Endodermal cell (in vitro differentiated cells): ENCODE data around the gene RNF149. TPM values are rescaled to one million over a fixed set of nuclear protein-coding genes. Genes with fewer than 3 reads are reported as not detected.
A peak's percentile ranks its signal among the peaks of the same experiment; 100 is the strongest.

Experiments
- DNase-seq: peaks from one replicate; pipeline ENCODE4 v3.0.0-alpha.2; 2017
- H3K27ac ChIP-seq: 2 replicates; pipeline ENCODE4 v1.5.1; 2013; ENCODE audit warnings: mild to moderate bottlenecking, low read depth, low read length, moderate library complexity
- H3K27me3 ChIP-seq: 2 replicates; pipeline ENCODE4 v1.6.1; 2013; ENCODE audit warnings: mild to moderate bottlenecking, low read length, moderate library complexity; ENCODE audit not compliant: insufficient read depth, control insufficient read depth, poor library complexity, severe bottlenecking
- H3K36me3 ChIP-seq: 2 replicates; pipeline ENCODE4 v1.7.0; 2013; ENCODE audit warnings: mild to moderate bottlenecking, low read length, moderate library complexity; ENCODE audit not compliant: control insufficient read depth, insufficient read depth
- H3K4me1 ChIP-seq: one replicate; pipeline ENCODE4 v1.7.0; 2013; ENCODE audit warnings: low read length; ENCODE audit not compliant: control insufficient read depth, insufficient read depth
- H3K4me3 ChIP-seq: 2 replicates; pipeline ENCODE4 v1.5.1; 2013; ENCODE audit warnings: mild to moderate bottlenecking, low read length, moderate library complexity
- H3K9ac ChIP-seq: 2 replicates; pipeline ENCODE4 v1.6.1; 2013; ENCODE audit warnings: mild to moderate bottlenecking, low read length, moderate library complexity; ENCODE audit not compliant: poor library complexity, severe bottlenecking; ENCODE audit errors: extremely low read depth
- H3K9me3 ChIP-seq: 2 replicates; pipeline ENCODE4 v1.6.1; 2013; ENCODE audit warnings: mild to moderate bottlenecking, low read length, moderate library complexity; ENCODE audit not compliant: control insufficient read depth
- H3K27ac Mint-ChIP-seq: 2 replicates; pipeline ENCODE4 v1.8.0; 2020; ENCODE audit warnings: mixed read lengths
- H3K27me3 Mint-ChIP-seq: 2 replicates; pipeline ENCODE4 v1.8.0; 2021; ENCODE audit warnings: mild to moderate bottlenecking, mixed read lengths; ENCODE audit not compliant: insufficient read depth
- H3K36me3 Mint-ChIP-seq: 2 replicates; pipeline ENCODE4 v1.8.0; 2020; ENCODE audit warnings: low read depth, mixed read lengths
- H3K4me1 Mint-ChIP-seq: 2 replicates; pipeline ENCODE4 v1.8.0; 2020; ENCODE audit warnings: mixed read lengths
- H3K4me3 Mint-ChIP-seq: 2 replicates; pipeline ENCODE4 v1.8.0; 2020; ENCODE audit warnings: mild to moderate bottlenecking, moderate library complexity, mixed read lengths
- H3K9me3 Mint-ChIP-seq: 2 replicates; pipeline ENCODE4 v1.8.0; 2020; ENCODE audit warnings: mild to moderate bottlenecking, mixed read lengths
- WGBS, 2 experiments: methylation state at CpG; one replicate each; pipeline versions ENCODE4 v1.1.5 to v1.1.7; 2013; ENCODE audit warnings: missing lambda C conversion rate in 2 of 2, mixed read lengths in 1 of 2; ENCODE audit not compliant: insufficient coverage in 1 of 2, insufficient read length in 1 of 2; 5-methylcytosine and 5-hydroxymethylcytosine counted together
- long read RNA-seq, 4 experiments: library from polyadenylated mRNA in 2 of 4; library from RNA in 1 of 4; library from capped mRNA in 1 of 4; stranded (forward) in 3 of 4; unstranded in 1 of 4; transcript quantifications; one replicate each; pipeline ENCODE4 v2.0.0, GENCODE V29; 2020 to 2021; ENCODE audit warnings: inconsistent platforms in 1 of 4
- polyA plus RNA-seq, 2 experiments: library from polyadenylated mRNA; stranded (reverse); fragments of 50-300 nt; gene quantifications; one replicate each; pipeline ENCODE4 v1.2.3, GENCODE V29; 2013
- total RNA-seq, 2 donors: library from RNA; stranded (reverse); fragmentation: NEBNext Ultra II Directional in 1 of 2; extraction: Animal tissue kit (Norgen Biotek cat#: 25700) in 1 of 2; gene quantifications; 2 replicates in 1 of 2; 3 replicates in 1 of 2; pipeline ENCODE4 v1.2.1, GENCODE V29; 2021
- TF ChIP-seq, protein P1 (sequence below): fragments of 200-600 bp; sonication (generic); conservative IDR thresholded peaks from 2 replicates; pipeline ENCODE4 v1.5.0; 2021; ENCODE audit warnings: antibody characterized with exemption, mild to moderate bottlenecking

RNF149 gene, protein sequence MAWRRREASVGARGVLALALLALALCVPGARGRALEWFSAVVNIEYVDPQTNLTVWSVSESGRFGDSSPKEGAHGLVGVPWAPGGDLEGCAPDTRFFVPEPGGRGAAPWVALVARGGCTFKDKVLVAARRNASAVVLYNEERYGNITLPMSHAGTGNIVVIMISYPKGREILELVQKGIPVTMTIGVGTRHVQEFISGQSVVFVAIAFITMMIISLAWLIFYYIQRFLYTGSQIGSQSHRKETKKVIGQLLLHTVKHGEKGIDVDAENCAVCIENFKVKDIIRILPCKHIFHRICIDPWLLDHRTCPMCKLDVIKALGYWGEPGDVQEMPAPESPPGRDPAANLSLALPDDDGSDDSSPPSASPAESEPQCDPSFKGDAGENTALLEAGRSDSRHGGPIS
- 10 to 100 TPM; 26.4 to 36.3 TPM for total RNA-seq
- 30.9 TPM for polyA plus RNA-seq (2013, experiment 1 of 2)
- polyA plus RNA-seq (2013, experiment 2 of 2): 26.1 TPM
- long read RNA-seq, experiment 1, transcript RNF149-201 (7 exons, 2,458 nt): major isoform, 5 of 10 reads
- long read RNA-seq, experiment 1, partial matches to known transcripts: 2 of 10 reads
- long read RNA-seq, experiment 1, other reads (novel, unspliced or antisense): 2 of 10 reads
- long read RNA-seq, experiment 2, transcript RNF149-201 (7 exons, 2,458 nt): major isoform, 31 of 49 reads
- long read RNA-seq, experiment 2, partial matches to known transcripts: 3 of 49 reads
- long read RNA-seq, experiment 2, other reads (novel, unspliced or antisense): 12 of 49 reads
- long read RNA-seq, experiment 3, transcript RNF149-201 (7 exons, 2,458 nt): major isoform, 98 of 113 reads
- long read RNA-seq, experiment 3, partial matches to known transcripts: 3 of 113 reads
- long read RNA-seq, experiment 3, other reads (novel, unspliced or antisense): 12 of 113 reads
- long read RNA-seq, experiment 4: 0 reads

- peak within 1 kb of the TSS; percentile 89 for H3K27ac Mint-ChIP-seq
- H3K27me3 Mint-ChIP-seq: peaks cover 5% of the 10 kb centered on the region
- TF ChIP-seq, protein P1, sequence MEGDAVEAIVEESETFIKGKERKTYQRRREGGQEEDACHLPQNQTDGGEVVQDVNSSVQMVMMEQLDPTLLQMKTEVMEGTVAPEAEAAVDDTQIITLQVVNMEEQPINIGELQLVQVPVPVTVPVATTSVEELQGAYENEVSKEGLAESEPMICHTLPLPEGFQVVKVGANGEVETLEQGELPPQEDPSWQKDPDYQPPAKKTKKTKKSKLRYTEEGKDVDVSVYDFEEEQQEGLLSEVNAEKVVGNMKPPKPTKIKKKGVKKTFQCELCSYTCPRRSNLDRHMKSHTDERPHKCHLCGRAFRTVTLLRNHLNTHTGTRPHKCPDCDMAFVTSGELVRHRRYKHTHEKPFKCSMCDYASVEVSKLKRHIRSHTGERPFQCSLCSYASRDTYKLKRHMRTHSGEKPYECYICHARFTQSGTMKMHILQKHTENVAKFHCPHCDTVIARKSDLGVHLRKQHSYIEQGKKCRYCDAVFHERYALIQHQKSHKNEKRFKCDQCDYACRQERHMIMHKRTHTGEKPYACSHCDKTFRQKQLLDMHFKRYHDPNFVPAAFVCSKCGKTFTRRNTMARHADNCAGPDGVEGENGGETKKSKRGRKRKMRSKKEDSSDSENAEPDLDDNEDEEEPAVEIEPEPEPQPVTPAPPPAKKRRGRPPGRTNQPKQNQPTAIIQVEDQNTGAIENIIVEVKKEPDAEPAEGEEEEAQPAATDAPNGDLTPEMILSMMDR: peak; percentile 10
- peak within 1 kb of the TSS; percentile 81 for H3K4me3 ChIP-seq
- peaks cover 8% of the 10 kb centered on the region for H3K4me1 ChIP-seq
- no peaks in the 10 kb centered on the region for H3K27me3 ChIP-seq
- H3K36me3 Mint-ChIP-seq: peaks cover 6% of the 10 kb centered on the region
- peak; percentile 95 for DNase-seq
- H3K9me3 Mint-ChIP-seq: no peaks in the 10 kb centered on the region
- no peaks in the 10 kb centered on the region for H3K9me3 ChIP-seq
- no peaks in the 10 kb centered on the region for H3K36me3 ChIP-seq
- no peak within 1 kb of the TSS for H3K27ac ChIP-seq
- WGBS, 2 experiments: 9 to 21% methylated on average over 26 to 76 of the region's 76 CpGs
- H3K9ac ChIP-seq: peak within 1 kb of the TSS; percentile 58
- H3K4me3 Mint-ChIP-seq: peak within 1 kb of the TSS; percentile 78
- H3K4me1 Mint-ChIP-seq: peaks cover 24% of the 10 kb centered on the region
Observed at GRCh38 chr2:101308432-101309210, at the start of gene RNF149. RNF149 (minus strand) TSS chr2:101308701; CDS start chr2:101308588, 113 bp downstream.

DNA sequence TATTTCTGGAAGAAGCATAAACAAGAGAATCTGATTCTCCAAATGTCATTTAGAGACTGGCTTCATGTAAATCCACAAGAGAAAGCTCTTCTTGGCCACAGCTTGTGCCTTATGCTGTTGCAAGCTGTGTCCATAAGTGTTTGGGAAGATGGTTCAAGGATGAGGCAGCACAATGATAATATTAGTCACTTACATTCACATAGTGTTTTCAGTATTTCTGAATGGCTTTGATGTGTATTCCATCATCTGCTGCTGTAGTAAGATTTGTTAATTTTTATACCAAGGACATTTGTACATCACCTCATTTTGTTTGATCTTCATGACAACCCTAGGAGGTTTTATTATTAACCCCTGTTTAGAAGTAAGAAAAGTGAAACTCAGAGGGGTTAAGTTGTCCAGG lies 48.9 kb upstream of the RNF149 start:
- H3K4me1 Mint-ChIP-seq: peaks cover 18% of the 10 kb centered on the region
- H3K4me3 ChIP-seq: no peak overlapping the region
- TF ChIP-seq, protein P1: no peak

DNA sequence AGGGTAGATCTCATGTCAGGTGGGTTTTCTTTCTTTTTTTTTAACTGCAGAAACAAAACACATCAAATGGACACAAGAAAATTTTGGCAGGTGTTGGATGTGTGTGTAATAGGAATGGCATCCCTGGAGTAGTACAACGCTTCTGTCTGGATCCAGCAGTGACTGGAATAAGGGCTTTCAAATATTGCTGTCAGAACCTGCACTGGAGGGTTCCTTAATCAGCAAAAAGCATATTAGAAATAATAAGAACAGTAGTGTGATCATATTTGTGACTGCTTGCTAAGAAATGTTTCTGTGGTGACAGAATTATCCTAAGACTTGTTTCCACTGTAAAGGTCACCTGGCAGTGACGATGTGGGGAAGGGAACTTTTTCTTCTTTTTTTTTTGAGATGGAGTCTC lies 48.0 kb upstream of the RNF149 start:
- H3K27ac ChIP-seq: no peak overlapping the region
- no peak for DNase-seq
- TF ChIP-seq, protein P1: no peak
- H3K4me3 ChIP-seq: no peak overlapping the region
- H3K4me3 Mint-ChIP-seq: no peak overlapping the region
- H3K9me3 ChIP-seq: no peaks in the 10 kb centered on the region
- no peak overlapping the region for H3K9ac ChIP-seq
- H3K36me3 ChIP-seq: no peaks in the 10 kb centered on the region
- H3K27ac Mint-ChIP-seq: no peak overlapping the region
- H3K36me3 Mint-ChIP-seq: no peaks in the 10 kb centered on the region
- H3K4me1 Mint-ChIP-seq: peaks cover 15% of the 10 kb centered on the region
- 87 to 91% methylated on average over 2 of the region's 2 CpGs for WGBS, 2 experiments
- H3K27me3 ChIP-seq: peaks cover 2% of the 10 kb centered on the region
- H3K4me1 ChIP-seq: peaks cover 4% of the 10 kb centered on the region
- H3K27me3 Mint-ChIP-seq: peaks cover 38% of the 10 kb centered on the region
- H3K9me3 Mint-ChIP-seq: no peaks in the 10 kb centered on the region

More for the DNA sequence above, 48.9 kb upstream of the RNF149 start:
- Mint-ChIP-seq H3K36me3 (no peaks in the 10 kb centered on the region), H3K27ac (no peak overlapping the region), H3K27me3 (peaks cover 43% of the 10 kb centered on the region), H3K4me3 (no peak overlapping the region), H3K9me3 (no peaks in the 10 kb centered on the region)
- Histone ChIP-seq H3K27me3 (peaks cover 10% of the 10 kb centered on the region), H3K27ac (no peak overlapping the region), H3K4me1 (peaks cover 7% of the 10 kb centered on the region), H3K36me3 (no peaks in the 10 kb centered on the region), H3K9me3 (no peaks in the 10 kb centered on the region), H3K9ac (no peak overlapping the region)
- no peak for DNase-seq
